K562 (cell line): ENCODE data around the gene NEK5. TPM values are rescaled to one million over a fixed set of nuclear protein-coding genes. Genes with fewer than 3 reads are reported as not detected.

ENCODE experiments used
- ATAC-seq: fragments of 200-7000 bp; cut with Tn5 transposase; 3 replicates; pipeline ENCODE4 v1.9.1; 2020; ENCODE audit warnings: moderate library complexity
- BruUV-seq: library from RNA; stranded (reverse); fragments of 400-500 nt; replicated peaks from 2 replicates; lab custom pipeline; 2021; lab: Mats Ljungman, UMichigan
- CTCF ChIA-PET: fragments of 300-600 bp; formaldehyde crosslinking; extraction: SDS; loops from one replicate; lab custom pipeline; 2021; ENCODE audit warnings: low intra/inter-chr PET ratio; lab: Yijun Ruan, JAX
- POLR2A ChIA-PET: fragments of 300-600, 350-650 bp; sonication (Branson Sonifier 250); formaldehyde crosslinking; extraction: SDS; loops from one replicate; lab custom pipeline; 2021; ENCODE audit warnings: antibody characterized with exemption, inconsistent platforms; lab: Yijun Ruan, JAX
- DNase-seq, 4 experiments: peaks; one replicate each; pipeline versions ENCODE4 v3.0.0 to v3.0.0-alpha.2; 2011 to 2018; ENCODE audit warnings: low spot score in 3 of 4, mixed read lengths in 3 of 4; ENCODE audit errors: extremely low read depth in 1 of 4
- FAIRE-seq: peaks from 2 replicates; lab custom pipeline; 2011; peaks lifted over from hg19 to GRCh38; lab: Jason Lieb, UNC
- H2AFZ ChIP-seq: 2 replicates; pipeline ENCODE4 v1.6.0; 2011; ENCODE audit warnings: low read depth, low read length, control low read depth, inconsistent platforms
- H3K27ac ChIP-seq: fragments of 200-600 bp; 3 replicates; pipeline ENCODE4 v1.8.0; 2011; ENCODE audit warnings: low read depth, mild to moderate bottlenecking, control low read depth, inconsistent platforms, low read length, moderate library complexity, mixed read lengths; ENCODE audit errors: extremely low read depth
- H3K27me3 ChIP-seq, 2 experiments: fragments of 300-600 bp in 1 of 2; 2 replicates in 1 of 2; 3 replicates in 1 of 2; pipeline versions ENCODE4 v1.6.0 to v1.8.0; 2011; ENCODE audit warnings: inconsistent platforms in 2 of 2, low read length in 2 of 2, mild to moderate bottlenecking in 1 of 2, mixed read lengths in 1 of 2, moderate library complexity in 1 of 2; ENCODE audit not compliant: control insufficient read depth in 2 of 2, insufficient read depth in 2 of 2
- H3K36me3 ChIP-seq: fragments of 300-600 bp; 3 replicates; pipeline ENCODE4 v1.8.0; 2011; ENCODE audit warnings: mild to moderate bottlenecking, low read length, inconsistent platforms; ENCODE audit not compliant: control insufficient read depth, insufficient read depth
- H3K4me1 ChIP-seq, 2 experiments: fragments of 200-600 bp in 1 of 2; replicated peaks in 1 of 2; 2 replicates in 1 of 2; 3 replicates in 1 of 2; pipeline versions ENCODE4 v1.5.1 to v1.8.0; 2011; ENCODE audit warnings: inconsistent platforms in 2 of 2, low read length in 2 of 2, mild to moderate bottlenecking in 1 of 2, mixed read lengths in 1 of 2, moderate library complexity in 1 of 2; ENCODE audit not compliant: control insufficient read depth in 2 of 2, insufficient read depth in 2 of 2
- H3K4me2 ChIP-seq: 2 replicates; pipeline ENCODE4 v1.6.1; 2011; ENCODE audit warnings: low read length, control low read depth, inconsistent platforms, mixed read lengths; ENCODE audit not compliant: insufficient read depth
- H3K4me3 ChIP-seq: fragments of 200-600 bp; sonication (generic), shearing (Covaris generic); 2 replicates; pipeline ENCODE4 v1.5.1; 2016; ENCODE audit warnings: control low read depth, inconsistent platforms
- H3K79me2 ChIP-seq: fragments of 200-600 bp; 3 replicates; pipeline ENCODE4 v1.8.0; 2011; ENCODE audit warnings: low read length, inconsistent platforms; ENCODE audit not compliant: control insufficient read depth, insufficient read depth
- H3K9ac ChIP-seq, 2 experiments: 2 replicates each; pipeline versions ENCODE4 v1.6.0 to v1.6.1; 2011; ENCODE audit warnings: low read depth in 2 of 2, low read length in 2 of 2, control low read depth in 1 of 2, inconsistent platforms in 1 of 2, mild to moderate bottlenecking in 1 of 2, mixed read lengths in 1 of 2; ENCODE audit not compliant: insufficient read depth in 1 of 2
- H3K9me1 ChIP-seq: one replicate; pipeline ENCODE4 v1.6.0; 2011; ENCODE audit warnings: inconsistent platforms, mild to moderate bottlenecking, low read length, moderate library complexity; ENCODE audit not compliant: control insufficient read depth, insufficient read depth
- H3K9me3 ChIP-seq: replicated peaks from 2 replicates; pipeline ENCODE4 v1.5.1; 2011; ENCODE audit warnings: low read depth, low read length, inconsistent platforms; ENCODE audit not compliant: control insufficient read depth, insufficient read depth
- H4K20me1 ChIP-seq: replicated peaks from 2 replicates; pipeline ENCODE4 v1.6.1; 2011; ENCODE audit warnings: low read length, inconsistent platforms, mixed read lengths; ENCODE audit not compliant: control insufficient read depth, insufficient read depth
- ELF2 ChIP-seq: fragments of 250-450 bp; sonication (Bioruptor Pico); IDR thresholded peaks from 2 replicates; pipeline ENCODE4 v1.5.0; 2021; ENCODE audit warnings: mild to moderate bottlenecking
- NRF1 ChIP-seq, 2 experiments: fragments of 450-650 bp; IDR thresholded peaks in 1 of 2; conservative IDR thresholded peaks in 1 of 2; 2 replicates each; pipeline ENCODE4 v1.6.1; 2014; ENCODE audit warnings: mild to moderate bottlenecking in 2 of 2
- SP1 ChIP-seq: sonication (generic); formaldehyde crosslinking; IDR thresholded peaks from 2 replicates; pipeline ENCODE4 v1.8.1; 2022; ENCODE audit warnings: mild to moderate bottlenecking, missing genetic modification reagents
- SREBF2 ChIP-seq: sonication (generic); formaldehyde crosslinking; IDR thresholded peaks from 2 replicates; pipeline ENCODE4 v1.4.0; 2020; ENCODE audit warnings: mild to moderate bottlenecking, missing genetic modification reagents
- STAT5B ChIP-seq: fragments of 250-450 bp; sonication (Bioruptor Pico); IDR thresholded peaks from 2 replicates; pipeline ENCODE4 v1.8.0; 2021; ENCODE audit warnings: mild to moderate bottlenecking, inconsistent platforms
- ZNF282 ChIP-seq: sonication (generic); formaldehyde crosslinking; IDR thresholded peaks from 2 replicates; pipeline ENCODE4 v1.8.1; 2023; ENCODE audit warnings: missing genetic modification reagents
- WGBS: fragments of 100-300 bp; shearing (Covaris generic); methylation state at CpG from one replicate; pipeline ENCODE4 v1.1.6; 2016; ENCODE audit warnings: low coverage, mixed read lengths; ENCODE audit not compliant: insufficient coverage; ENCODE audit errors: missing lambda C conversion rate; 5-methylcytosine and 5-hydroxymethylcytosine counted together
- in situ Hi-C: fragments of 300-500 bp; cut with MboI; formaldehyde crosslinking; loops from 4 replicates; pipeline ENCODE4 v1.15.0; 2018; ENCODE audit warnings: inconsistent platforms, mixed read lengths
- intact Hi-C: fragments of 100-400 bp; cut with micrococcal nuclease; formaldehyde crosslinking; loops from 2 replicates; pipeline ENCODE4 v1.14.2; 2022
- polyA plus RNA-seq, 8 experiments: library from polyadenylated mRNA; depleted of rRNA in 4 of 8; stranded (reverse) in 5 of 8; unstranded in 3 of 8; fragments of >200 nt; fragmentation: Nextera tagmentation in 2 of 8; fragmentation: Illumina TruSeq in 1 of 8; extraction: Ambion mirVana in 2 of 8; extraction: Trizol in 1 of 8; gene quantifications; 2 replicates each; pipeline versions ENCODE4 v1.2.1 to v1.2.3, GENCODE V29; 2011 to 2014; ENCODE audit warnings: inconsistent platforms in 1 of 8, missing spikeins in 1 of 8
- total RNA-seq, 7 experiments: library from RNA; depleted of rRNA in 6 of 7; stranded (reverse); fragments of >200 nt in 6 of 7; fragmentation: Illumina TruSeq in 2 of 7; extraction: Trizol in 2 of 7; gene quantifications; 2 replicates each; pipeline versions ENCODE4 v1.2.1 to v1.2.3, GENCODE V29; 2011 to 2021; ENCODE audit warnings: low replicate concordance in 1 of 7
- TF ChIP-seq, protein P1 (sequence below), 3 experiments: IDR thresholded peaks in 2 of 3; conservative IDR thresholded peaks in 1 of 3; 2 replicates each; pipeline ENCODE4 v1.5.1; 2011 to 2012; ENCODE audit warnings: low read length in 3 of 3, mild to moderate bottlenecking in 3 of 3, control low read depth in 2 of 3, improper control_type of control experiment in 1 of 3, inconsistent platforms in 1 of 3, low read depth in 1 of 3, mixed read lengths in 1 of 3, moderate library complexity in 1 of 3; ENCODE audit not compliant: insufficient read depth in 2 of 3
- TF ChIP-seq, protein P2 (sequence below): sonication (generic); formaldehyde crosslinking; IDR thresholded peaks from 2 replicates; pipeline ENCODE4 v1.9.0; 2022; ENCODE audit warnings: mild to moderate bottlenecking, missing genetic modification reagents
- TF ChIP-seq, protein P3 (sequence below): IDR thresholded peaks from 3 replicates; pipeline ENCODE4 v1.6.1; 2011; ENCODE audit warnings: borderline replicate concordance, mild to moderate bottlenecking, moderate library complexity; ENCODE audit not compliant: insufficient read length; ENCODE audit errors: extremely low read depth
- TF ChIP-seq, protein P4 (sequence below): fragments of 250-450 bp; sonication (Bioruptor Pico); IDR thresholded peaks from 2 replicates; pipeline ENCODE4 v1.4.0; 2020; ENCODE audit warnings: mild to moderate bottlenecking, moderate library complexity, borderline replicate concordance

NEK5 gene
- total and polyA plus RNA-seq, 9 of the 15 experiments (the other 6 are each of a cell fraction or from before 2014, with no cell fraction given): 0.09 to 0.44 (median 0.33) TPM

DNA sequence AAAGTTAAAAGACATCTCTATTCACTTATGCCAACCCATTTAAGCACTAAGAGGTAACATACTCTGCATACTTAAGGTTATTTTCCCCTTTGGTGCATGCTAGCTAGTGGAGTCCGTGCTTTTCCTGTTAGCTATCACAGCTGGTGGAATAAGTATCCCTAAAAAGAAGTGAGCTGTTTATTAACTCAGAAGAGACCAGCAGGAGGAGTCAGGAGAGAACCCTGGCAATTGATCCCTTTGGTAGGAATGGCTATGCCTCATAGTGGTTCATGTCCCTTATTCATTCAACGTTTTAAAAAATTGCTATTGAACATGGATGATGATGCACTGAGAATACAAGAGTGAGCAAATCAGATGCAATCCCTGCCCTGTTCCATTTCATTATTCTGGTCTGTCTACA lies 12.4 kb upstream of the NEK5 start:
- Histone ChIP-seq H3K4me1 (no peaks in the 10 kb centered on the region), H3K79me2 (no peaks in the 10 kb centered on the region), H3K27me3 (no peaks in the 10 kb centered on the region), H3K9me1 (no peaks in the 10 kb centered on the region), H3K27ac (no peak overlapping the region), H3K36me3 (no peaks in the 10 kb centered on the region), H3K4me3 (no peak overlapping the region), H3K4me2 (no peak overlapping the region), H3K9me3 (no peaks in the 10 kb centered on the region), H4K20me1 (no peaks in the 10 kb centered on the region), H3K9ac (no peak overlapping the region), H2AFZ (no peak overlapping the region)
- in situ Hi-C loops (loop anchor here (25.0 kb wide), 2 partner anchors 704 to 1004 kb away; no protein-coding TSS in a partner anchor), intact Hi-C loops (no loop called here)
- DNase-seq (no peak), FAIRE-seq (no peak), ATAC-seq (no peak)
- BruUV-seq: no TSS peak
- CTCF ChIA-PET: interaction anchor here (0.6 kb wide), 1 partner anchor 13 kb away, joined by 3 read pairs; no protein-coding TSS in a partner anchor
- 11% methylated on average over 2 of the region's 2 CpGs for WGBS
- POLR2A ChIA-PET: interaction anchor here (1.2 kb wide), 1 partner anchor 15 kb away, joined by 5 read pairs; no protein-coding TSS in a partner anchor
- TF ChIP-seq ZNF282 (no peak), SREBF2 (no peak), STAT5B (CRISPR knock-in tag) (no peak), ELF2 (CRISPR knock-in tag) (no peak), NRF1 (conservative IDR thresholded peaks at IDR 0.05 in 1 of 2, IDR thresholded peaks at IDR 0.05 in 1 of 2) (no peak), SP1 (CRISPR knock-in tag) (no peak)
- TF ChIP-seq, protein P1, sequence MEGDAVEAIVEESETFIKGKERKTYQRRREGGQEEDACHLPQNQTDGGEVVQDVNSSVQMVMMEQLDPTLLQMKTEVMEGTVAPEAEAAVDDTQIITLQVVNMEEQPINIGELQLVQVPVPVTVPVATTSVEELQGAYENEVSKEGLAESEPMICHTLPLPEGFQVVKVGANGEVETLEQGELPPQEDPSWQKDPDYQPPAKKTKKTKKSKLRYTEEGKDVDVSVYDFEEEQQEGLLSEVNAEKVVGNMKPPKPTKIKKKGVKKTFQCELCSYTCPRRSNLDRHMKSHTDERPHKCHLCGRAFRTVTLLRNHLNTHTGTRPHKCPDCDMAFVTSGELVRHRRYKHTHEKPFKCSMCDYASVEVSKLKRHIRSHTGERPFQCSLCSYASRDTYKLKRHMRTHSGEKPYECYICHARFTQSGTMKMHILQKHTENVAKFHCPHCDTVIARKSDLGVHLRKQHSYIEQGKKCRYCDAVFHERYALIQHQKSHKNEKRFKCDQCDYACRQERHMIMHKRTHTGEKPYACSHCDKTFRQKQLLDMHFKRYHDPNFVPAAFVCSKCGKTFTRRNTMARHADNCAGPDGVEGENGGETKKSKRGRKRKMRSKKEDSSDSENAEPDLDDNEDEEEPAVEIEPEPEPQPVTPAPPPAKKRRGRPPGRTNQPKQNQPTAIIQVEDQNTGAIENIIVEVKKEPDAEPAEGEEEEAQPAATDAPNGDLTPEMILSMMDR (IDR thresholded peaks at IDR 0.05 in 2 of 3, conservative IDR thresholded peaks at IDR 0.05 in 1 of 3; ENCODE audit: insufficient read depth in 2 of 3, low read depth in 1 of 3, low read length in 3 of 3): peak in 1 of 3 experiments; percentile 6; a peak in 1 of 6 replicates
- TF ChIP-seq, protein P2, sequence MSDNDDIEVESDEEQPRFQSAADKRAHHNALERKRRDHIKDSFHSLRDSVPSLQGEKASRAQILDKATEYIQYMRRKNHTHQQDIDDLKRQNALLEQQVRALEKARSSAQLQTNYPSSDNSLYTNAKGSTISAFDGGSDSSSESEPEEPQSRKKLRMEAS (CRISPR knock-in tag): no peak
- TF ChIP-seq, protein P3, sequence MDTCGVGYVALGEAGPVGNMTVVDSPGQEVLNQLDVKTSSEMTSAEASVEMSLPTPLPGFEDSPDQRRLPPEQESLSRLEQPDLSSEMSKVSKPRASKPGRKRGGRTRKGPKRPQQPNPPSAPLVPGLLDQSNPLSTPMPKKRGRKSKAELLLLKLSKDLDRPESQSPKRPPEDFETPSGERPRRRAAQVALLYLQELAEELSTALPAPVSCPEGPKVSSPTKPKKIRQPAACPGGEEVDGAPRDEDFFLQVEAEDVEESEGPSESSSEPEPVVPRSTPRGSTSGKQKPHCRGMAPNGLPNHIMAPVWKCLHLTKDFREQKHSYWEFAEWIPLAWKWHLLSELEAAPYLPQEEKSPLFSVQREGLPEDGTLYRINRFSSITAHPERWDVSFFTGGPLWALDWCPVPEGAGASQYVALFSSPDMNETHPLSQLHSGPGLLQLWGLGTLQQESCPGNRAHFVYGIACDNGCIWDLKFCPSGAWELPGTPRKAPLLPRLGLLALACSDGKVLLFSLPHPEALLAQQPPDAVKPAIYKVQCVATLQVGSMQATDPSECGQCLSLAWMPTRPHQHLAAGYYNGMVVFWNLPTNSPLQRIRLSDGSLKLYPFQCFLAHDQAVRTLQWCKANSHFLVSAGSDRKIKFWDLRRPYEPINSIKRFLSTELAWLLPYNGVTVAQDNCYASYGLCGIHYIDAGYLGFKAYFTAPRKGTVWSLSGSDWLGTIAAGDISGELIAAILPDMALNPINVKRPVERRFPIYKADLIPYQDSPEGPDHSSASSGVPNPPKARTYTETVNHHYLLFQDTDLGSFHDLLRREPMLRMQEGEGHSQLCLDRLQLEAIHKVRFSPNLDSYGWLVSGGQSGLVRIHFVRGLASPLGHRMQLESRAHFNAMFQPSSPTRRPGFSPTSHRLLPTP: no peak
- TF ChIP-seq, protein P4, sequence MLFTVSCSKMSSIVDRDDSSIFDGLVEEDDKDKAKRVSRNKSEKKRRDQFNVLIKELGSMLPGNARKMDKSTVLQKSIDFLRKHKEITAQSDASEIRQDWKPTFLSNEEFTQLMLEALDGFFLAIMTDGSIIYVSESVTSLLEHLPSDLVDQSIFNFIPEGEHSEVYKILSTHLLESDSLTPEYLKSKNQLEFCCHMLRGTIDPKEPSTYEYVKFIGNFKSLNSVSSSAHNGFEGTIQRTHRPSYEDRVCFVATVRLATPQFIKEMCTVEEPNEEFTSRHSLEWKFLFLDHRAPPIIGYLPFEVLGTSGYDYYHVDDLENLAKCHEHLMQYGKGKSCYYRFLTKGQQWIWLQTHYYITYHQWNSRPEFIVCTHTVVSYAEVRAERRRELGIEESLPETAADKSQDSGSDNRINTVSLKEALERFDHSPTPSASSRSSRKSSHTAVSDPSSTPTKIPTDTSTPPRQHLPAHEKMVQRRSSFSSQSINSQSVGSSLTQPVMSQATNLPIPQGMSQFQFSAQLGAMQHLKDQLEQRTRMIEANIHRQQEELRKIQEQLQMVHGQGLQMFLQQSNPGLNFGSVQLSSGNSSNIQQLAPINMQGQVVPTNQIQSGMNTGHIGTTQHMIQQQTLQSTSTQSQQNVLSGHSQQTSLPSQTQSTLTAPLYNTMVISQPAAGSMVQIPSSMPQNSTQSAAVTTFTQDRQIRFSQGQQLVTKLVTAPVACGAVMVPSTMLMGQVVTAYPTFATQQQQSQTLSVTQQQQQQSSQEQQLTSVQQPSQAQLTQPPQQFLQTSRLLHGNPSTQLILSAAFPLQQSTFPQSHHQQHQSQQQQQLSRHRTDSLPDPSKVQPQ (CRISPR knock-in tag): no peak
